HCT116 (cell line): ENCODE results near the gene PXDN. TPM values are rescaled to one million over a fixed set of nuclear protein-coding genes. Genes with fewer than 3 reads are reported as not detected.

ENCODE experiments used
- ATAC-seq: fragments of 200-7000 bp; cut with Tn5 transposase; 2 replicates; pipeline ENCODE4 v1.9.1; 2020; ENCODE audit warnings: mild to moderate bottlenecking, moderate library complexity
- BruUV-seq: library from RNA; stranded (reverse); fragments of 400-500 nt; replicated peaks from 2 replicates; lab custom pipeline; 2021; lab: Mats Ljungman, UMichigan
- CTCF ChIA-PET: fragments of 300-600 bp; sonication (Branson Sonifier 250); formaldehyde crosslinking; loops from one replicate; lab custom pipeline; 2021; ENCODE audit warnings: antibody characterized with exemption; lab: Charles Lee
- POLR2A ChIA-PET: fragments of 300-600, 350-600 bp; sonication (Branson Sonifier 250); formaldehyde crosslinking; loops from one replicate; lab custom pipeline; 2021; ENCODE audit warnings: antibody characterized with exemption; lab: Charles Lee
- RAD21 ChIA-PET, 2 experiments: fragments of 300-600 bp; sonication (Branson Sonifier 250); formaldehyde crosslinking; loops; one replicate each; lab custom pipeline; 2023; ENCODE audit warnings: low total read pairs in 2 of 2; ENCODE audit not compliant: uncharacterized antibody in 2 of 2, unreplicated experiment in 2 of 2, low non-redundant PET in 1 of 2; lab: Charles Lee
- DNase-seq: peaks from one replicate; pipeline ENCODE4 v3.0.0-alpha.2; 2010; ENCODE audit warnings: low read depth, low spot score
- H2AFZ ChIP-seq: fragments of 200-600 bp; shearing (Covaris generic), sonication (generic); 2 replicates; pipeline ENCODE4 v1.6.1; 2017; ENCODE audit warnings: low read depth, mixed run types, mixed read lengths, antibody characterized with exemption, low read length; ENCODE audit not compliant: poor library complexity, severe bottlenecking
- H3K27ac ChIP-seq: 2 replicates; pipeline ENCODE4 v1.5.1; 2012; ENCODE audit warnings: low read depth, low read length
- H3K27me3 ChIP-seq: fragments of 200-600 bp; sonication (generic); 2 replicates; pipeline ENCODE4 v1.6.1; 2016; ENCODE audit warnings: mixed run types, low read length, mixed read lengths; ENCODE audit not compliant: insufficient read depth
- H3K36me3 ChIP-seq, 2 experiments: fragments of 200-500 bp in 1 of 2; fragments of 200-600 bp in 1 of 2; sonication (Bioruptor generic) in 1 of 2; sonication (generic) in 1 of 2; 2 replicates each; pipeline versions ENCODE4 v1.5.1 to v1.6.1; 2014 to 2016; ENCODE audit warnings: low read length in 2 of 2, inconsistent platforms in 1 of 2, mixed read lengths in 1 of 2, mixed run types in 1 of 2; ENCODE audit not compliant: insufficient read depth in 2 of 2, control insufficient read depth in 1 of 2
- H3K4me1 ChIP-seq, 2 experiments: fragments of 200-600 bp in 1 of 2; sonication (generic) in 1 of 2; 2 replicates each; pipeline versions ENCODE4 v1.5.1 to v1.6.1; 2012 to 2017; ENCODE audit warnings: low read length in 2 of 2, inconsistent platforms in 1 of 2, mild to moderate bottlenecking in 1 of 2, mixed read lengths in 1 of 2, mixed run types in 1 of 2, moderate library complexity in 1 of 2; ENCODE audit not compliant: insufficient read depth in 2 of 2, control insufficient read depth in 1 of 2
- H3K4me2 ChIP-seq: fragments of 200-600 bp; sonication (generic); 2 replicates; pipeline ENCODE4 v1.6.1; 2017; ENCODE audit warnings: mixed run types, low read length, mixed read lengths
- H3K4me3 ChIP-seq, 2 experiments: fragments of 200-600 bp in 1 of 2; sonication (generic) in 1 of 2; replicated peaks in 1 of 2; 2 replicates each; pipeline ENCODE4 v1.5.1; 2011 to 2016; ENCODE audit warnings: low read length in 2 of 2, control low read depth in 1 of 2, low read depth in 1 of 2, mild to moderate bottlenecking in 1 of 2, mixed read lengths in 1 of 2, mixed run types in 1 of 2
- H3K79me2 ChIP-seq: fragments of 200-600 bp; sonication (generic); 2 replicates; pipeline ENCODE4 v1.6.1; 2017; ENCODE audit warnings: mild to moderate bottlenecking, mixed run types, low read length, moderate library complexity, mixed read lengths; ENCODE audit not compliant: insufficient read depth
- H3K9ac ChIP-seq: fragments of 200-600 bp; sonication (generic); 2 replicates; pipeline ENCODE4 v1.6.1; 2016; ENCODE audit warnings: low read length, mixed read lengths
- H3K9me2 ChIP-seq: fragments of 200-600 bp; sonication (generic), shearing (Covaris generic); 2 replicates; pipeline ENCODE4 v1.6.1; 2017; ENCODE audit warnings: mixed run types, mild to moderate bottlenecking, moderate library complexity; ENCODE audit not compliant: insufficient read depth
- H3K9me3 ChIP-seq, 2 experiments: fragments of 200-500 bp in 1 of 2; fragments of 200-600 bp in 1 of 2; sonication (Bioruptor generic) in 1 of 2; sonication (generic) in 1 of 2; 2 replicates each; pipeline ENCODE4 v1.6.1; 2014 to 2017; ENCODE audit warnings: low read length in 2 of 2, mixed read lengths in 2 of 2, inconsistent platforms in 1 of 2, low read depth in 1 of 2, mild to moderate bottlenecking in 1 of 2, mixed run types in 1 of 2, moderate library complexity in 1 of 2; ENCODE audit not compliant: control insufficient read depth in 1 of 2, insufficient read depth in 1 of 2
- H4K20me1 ChIP-seq: fragments of 200-600 bp; sonication (generic), shearing (Covaris generic); 2 replicates; pipeline ENCODE4 v1.6.1; 2017; ENCODE audit warnings: mixed run types, mild to moderate bottlenecking, moderate library complexity; ENCODE audit not compliant: insufficient read depth
- CTCF ChIP-seq, 3 experiments: fragments of 200-600 bp in 1 of 3; sonication (generic) in 1 of 3; IDR thresholded peaks in 2 of 3; conservative IDR thresholded peaks in 1 of 3; 2 replicates each; pipeline ENCODE4 v1.5.1; 2012 to 2017; ENCODE audit warnings: low read depth in 2 of 3, low read length in 2 of 3, antibody characterized with exemption in 1 of 3, borderline replicate concordance in 1 of 3, control low read depth in 1 of 3, mild to moderate bottlenecking in 1 of 3, mixed read lengths in 1 of 3, mixed run types in 1 of 3, moderate library complexity in 1 of 3; ENCODE audit not compliant: insufficient read depth in 1 of 3
- FOSL1 ChIP-seq: IDR thresholded peaks from 2 replicates; pipeline ENCODE4 v1.6.1; 2012; ENCODE audit warnings: low read depth
- RAD21 ChIP-seq: IDR thresholded peaks from 2 replicates; pipeline ENCODE4 v1.6.1; 2012; ENCODE audit warnings: low read depth, mild to moderate bottlenecking
- ZBTB33 ChIP-seq: IDR thresholded peaks from 2 replicates; pipeline ENCODE4 v1.6.1; 2011; ENCODE audit warnings: mild to moderate bottlenecking, low read length, moderate library complexity; ENCODE audit not compliant: insufficient replicate concordance; ENCODE audit errors: extremely low read depth
- ZFX ChIP-seq: fragments of 450-650 bp; IDR thresholded peaks from 2 replicates; pipeline ENCODE4 v1.6.1; 2017
- intact Hi-C: fragments of 100-400 bp; cut with micrococcal nuclease; formaldehyde crosslinking; loops from 2 replicates; pipeline ENCODE4 v1.10.0; 2022
- total RNA-seq: library from RNA; stranded (reverse); gene quantifications from one replicate; pipeline ENCODE4 v1.2.1, GENCODE V29; 2021; ENCODE audit not compliant: unreplicated experiment

The PXDN gene
- total RNA-seq, 1 experiment from 2014 or later, result 10.7 TPM

GRCh38 chr2:1591461-1591770 lies 152.9 kb downstream of the PXDN start:
- CTCF ChIA-PET, result interaction anchor here (1.6 kb wide), 1 partner anchor 178 kb away, joined by 8 read pairs; no protein-coding TSS in a partner anchor
- Histone ChIP-seq H3K9me2 (no peaks in the 10 kb centered on the region), H3K9me3 (peaks cover 0 to 4% of the 10 kb centered on the region in 2 experiments; a peak in 1 of 4 replicates), H3K79me2 (no peaks in the 10 kb centered on the region), H3K27ac (no peak overlapping the region), H3K4me1 (peaks cover 11 to 19% of the 10 kb centered on the region in 2 experiments), H3K4me2 (no peak overlapping the region), H3K27me3 (peaks cover 41% of the 10 kb centered on the region), H4K20me1 (no peaks in the 10 kb centered on the region), H3K9ac (no peak overlapping the region), H2AFZ (no peak overlapping the region), H3K36me3 (no peaks in the 10 kb centered on the region), H3K4me3 (no peak overlapping the region)
- RAD21 ChIA-PET, result no interaction called here
- ATAC-seq, result no peak
- DNase-seq, result no peak
- BruUV-seq, result no TSS peak
- POLR2A ChIA-PET, result no interaction called here
- intact Hi-C loops, result loop anchor here (5.0 kb wide), 2 partner anchors 161 to 226 kb away; no protein-coding TSS in a partner anchor
- TF ChIP-seq ZFX (no peak), CTCF (IDR thresholded peaks at IDR 0.05 in 2 of 3, conservative IDR thresholded peaks at IDR 0.05 in 1 of 3; ENCODE audit: borderline replicate concordance in 1 of 3, insufficient read depth in 1 of 3, low read depth in 2 of 3, low read length in 2 of 3) (no peak), FOSL1 (no peak)
- TF ChIP-seq, all 23 proteins: peak for 0

DNA sequence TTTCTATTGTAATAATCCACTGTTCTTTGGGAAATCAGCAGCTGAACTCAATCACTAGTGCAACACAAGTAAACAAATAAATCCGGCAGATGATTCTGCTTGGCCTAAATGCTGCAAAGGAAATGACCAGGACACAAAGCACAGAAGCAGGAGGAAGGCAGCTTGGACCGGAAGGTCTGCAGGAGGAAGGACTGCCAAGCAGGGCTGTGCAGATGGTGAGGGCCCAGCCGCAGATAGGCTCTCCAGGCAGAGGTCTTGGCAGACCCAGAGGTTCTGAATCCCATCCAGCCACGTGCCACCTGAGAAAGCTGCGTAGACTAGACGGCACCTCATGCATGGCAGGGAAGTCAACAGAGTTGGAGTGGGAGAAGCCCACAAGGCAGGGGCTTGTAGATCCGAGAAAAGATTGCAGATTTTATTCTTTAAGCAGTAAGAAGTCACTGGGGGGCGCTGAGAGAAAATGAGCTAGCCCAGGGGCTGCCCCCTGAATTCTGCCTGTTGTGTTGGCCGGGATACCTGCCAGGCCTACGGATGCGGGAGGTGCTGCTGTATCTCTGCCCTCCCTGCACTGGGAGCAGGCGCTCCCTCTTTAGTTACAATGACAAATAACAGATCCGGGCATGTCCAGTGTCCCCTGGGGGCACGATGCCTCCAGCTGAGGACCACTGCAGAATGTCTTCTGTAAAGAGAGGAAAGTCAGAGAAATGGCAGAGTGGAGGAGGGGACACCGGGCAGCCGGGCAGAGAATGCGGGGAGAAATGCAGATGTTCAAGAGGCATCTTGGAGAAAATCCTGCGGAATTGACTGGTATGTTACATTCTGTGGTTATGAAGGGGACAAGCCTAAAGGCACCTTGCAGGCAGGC lies 153.5 kb downstream of the PXDN start:
- ATAC-seq (no peak), DNase-seq (no peak)
- RAD21 ChIA-PET, result no interaction called here
- no peak overlapping the region for H2AFZ ChIP-seq
- H3K4me2 ChIP-seq, result no peak overlapping the region
- H3K4me3 ChIP-seq, result no peak overlapping the region
- H3K27me3 ChIP-seq, result peaks cover 45% of the 10 kb centered on the region
- BruUV-seq, result no TSS peak
- peaks cover 0 to 4% of the 10 kb centered on the region in 2 experiments; a peak in 1 of 4 replicates for H3K9me3 ChIP-seq
- H3K79me2 ChIP-seq, result no peaks in the 10 kb centered on the region
- peak; percentile 14; the same call in 1 of the 2 replicates for TF ChIP-seq RAD21
- no peak for TF ChIP-seq ZBTB33
- CTCF ChIA-PET, result interaction anchor here (1.6 kb wide), 1 partner anchor 179 kb away, joined by 8 read pairs; no protein-coding TSS in a partner anchor
- H3K36me3 ChIP-seq, result no peaks in the 10 kb centered on the region
- H3K9ac ChIP-seq, result no peak overlapping the region
- no peak overlapping the region for H3K27ac ChIP-seq
- no peaks in the 10 kb centered on the region for H4K20me1 ChIP-seq
- POLR2A ChIA-PET, result no interaction called here
- intact Hi-C loops, result loop anchor here (5.0 kb wide), 2 partner anchors 161 to 226 kb away; no protein-coding TSS in a partner anchor
- peaks cover 11 to 19% of the 10 kb centered on the region in 2 experiments for H3K4me1 ChIP-seq
- no peaks in the 10 kb centered on the region for H3K9me2 ChIP-seq
